ENCODE measurements around the gene NMD3. TPM values are rescaled to one million over a fixed set of nuclear protein-coding genes. Genes with fewer than 3 reads are reported as not detected.

NMD3 gene
- total and polyA plus RNA-seq, 9 of the 15 experiments (the other 6 are each of a cell fraction or from before 2014, with no cell fraction given): 63.5 to 178 (median 111) TPM

GRCh38 chr3:161212906-161213305 lies 8.2 kb upstream of the NMD3 start (continued):
- TF ChIP-seq, protein P1, sequence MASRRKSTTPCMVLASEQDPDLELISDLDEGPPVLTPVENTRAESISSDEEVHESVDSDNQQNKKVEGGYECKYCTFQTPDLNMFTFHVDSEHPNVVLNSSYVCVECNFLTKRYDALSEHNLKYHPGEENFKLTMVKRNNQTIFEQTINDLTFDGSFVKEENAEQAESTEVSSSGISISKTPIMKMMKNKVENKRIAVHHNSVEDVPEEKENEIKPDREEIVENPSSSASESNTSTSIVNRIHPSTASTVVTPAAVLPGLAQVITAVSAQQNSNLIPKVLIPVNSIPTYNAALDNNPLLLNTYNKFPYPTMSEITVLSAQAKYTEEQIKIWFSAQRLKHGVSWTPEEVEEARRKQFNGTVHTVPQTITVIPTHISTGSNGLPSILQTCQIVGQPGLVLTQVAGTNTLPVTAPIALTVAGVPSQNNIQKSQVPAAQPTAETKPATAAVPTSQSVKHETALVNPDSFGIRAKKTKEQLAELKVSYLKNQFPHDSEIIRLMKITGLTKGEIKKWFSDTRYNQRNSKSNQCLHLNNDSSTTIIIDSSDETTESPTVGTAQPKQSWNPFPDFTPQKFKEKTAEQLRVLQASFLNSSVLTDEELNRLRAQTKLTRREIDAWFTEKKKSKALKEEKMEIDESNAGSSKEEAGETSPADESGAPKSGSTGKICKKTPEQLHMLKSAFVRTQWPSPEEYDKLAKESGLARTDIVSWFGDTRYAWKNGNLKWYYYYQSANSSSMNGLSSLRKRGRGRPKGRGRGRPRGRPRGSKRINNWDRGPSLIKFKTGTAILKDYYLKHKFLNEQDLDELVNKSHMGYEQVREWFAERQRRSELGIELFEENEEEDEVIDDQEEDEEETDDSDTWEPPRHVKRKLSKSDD (conservative IDR thresholded peaks at IDR 0.05; ENCODE audit: low read length): no peak
- TF ChIP-seq DACH1 (IDR thresholded peaks at IDR 0.05; ENCODE audit: partially characterized antibody) (no peak), RBM17 (IDR thresholded peaks at IDR 0.05; ENCODE audit: borderline replicate concordance, low read depth, low read length) (no peak), ZNF253 (CRISPR knock-in tag; conservative IDR thresholded peaks at IDR 0.05) (no peak), ZNF507 (tag; conservative IDR thresholded peaks at IDR 0.05) (no peak), ETV1 (tag; conservative IDR thresholded peaks at IDR 0.05; ENCODE audit: low read depth) (no peak), FOXM1 (IDR thresholded peaks at IDR 0.05; ENCODE audit: low read depth) (no peak), FOXM1 (CRISPR knock-in tag; IDR thresholded peaks at IDR 0.05; ENCODE audit: low read depth) (no peak), SMAD1 (IDR thresholded peaks at IDR 0.05; ENCODE audit: low read depth, low read length, partially characterized antibody) (no peak), ZNF77 (CRISPR knock-in tag; IDR thresholded peaks at IDR 0.05) (no peak), ZNF280A (IDR thresholded peaks at IDR 0.05; ENCODE audit: low read depth, partially characterized antibody) (no peak), ARHGAP35 (IDR thresholded peaks at IDR 0.05; ENCODE audit: partially characterized antibody) (no peak), RBBP5 (IDR thresholded peaks at IDR 0.05; ENCODE audit: borderline replicate concordance, insufficient read depth, low read length, poor library complexity, severe bottlenecking) (no peak), MXI1 (IDR thresholded peaks at IDR 0.05; ENCODE audit: low read depth, low read length) (no peak)
